HepG2 (cell line): ENCODE measurements around the gene POLRMT. TPM values are rescaled to one million over a fixed set of nuclear protein-coding genes. Genes with fewer than 3 reads are reported as not detected.

Experiments
- ATAC-seq: fragments of 200-7000 bp; cut with Tn5 transposase; 3 replicates; pipeline ENCODE4 v1.9.1; 2020; ENCODE audit warnings: mild to moderate bottlenecking, moderate library complexity
- BruUV-seq: library from RNA; stranded (reverse); fragments of 400-500 nt; replicated peaks from 2 replicates; lab custom pipeline; 2021; lab: Mats Ljungman, UMichigan
- CTCF ChIA-PET: fragments of 300-600 bp; formaldehyde crosslinking; extraction: SDS; loops from one replicate; lab custom pipeline; 2021; ENCODE audit warnings: low total read pairs, inconsistent platforms, low intra/inter-chr PET ratio; lab: Yijun Ruan, JAX
- POLR2A ChIA-PET: fragments of 350-600 bp; sonication (Branson Sonifier 250); formaldehyde crosslinking; loops from one replicate; lab custom pipeline; 2020; ENCODE audit warnings: antibody characterized with exemption, inconsistent platforms; lab: Yijun Ruan, JAX
- DNase-seq: peaks from one replicate; pipeline ENCODE4 v3.0.0-alpha.2; 2015; ENCODE audit warnings: low spot score
- FAIRE-seq: peaks from 3 replicates; lab custom pipeline; 2011; peaks lifted over from hg19 to GRCh38; lab: Jason Lieb, UNC
- H2AFZ ChIP-seq: one replicate; pipeline ENCODE4 v1.6.1; 2011; ENCODE audit warnings: low read length, inconsistent platforms
- H3K27ac ChIP-seq: fragments of 300-600 bp; 3 replicates; pipeline ENCODE4 v1.8.0; 2011; ENCODE audit warnings: mixed run types, mild to moderate bottlenecking, mixed read lengths, low read length, inconsistent platforms; ENCODE audit not compliant: insufficient read depth; ENCODE audit errors: extremely low read length
- H3K27me3 ChIP-seq, 2 experiments: fragments of 200-600 bp in 1 of 2; 2 replicates in 1 of 2; 3 replicates in 1 of 2; pipeline versions ENCODE4 v1.6.0 to v1.8.0; 2011; ENCODE audit warnings: low read length in 2 of 2, mild to moderate bottlenecking in 2 of 2, moderate library complexity in 2 of 2, inconsistent platforms in 1 of 2; ENCODE audit not compliant: insufficient read depth in 2 of 2, control insufficient read depth in 1 of 2
- H3K36me3 ChIP-seq, 2 experiments: fragments of 200-600 bp in 1 of 2; replicated peaks in 1 of 2; 2 replicates in 1 of 2; 3 replicates in 1 of 2; pipeline versions ENCODE4 v1.5.1 to v1.8.0; 2011; ENCODE audit warnings: low read length in 2 of 2, inconsistent platforms in 1 of 2; ENCODE audit not compliant: insufficient read depth in 2 of 2, control insufficient read depth in 1 of 2
- H3K4me1 ChIP-seq: 2 replicates; pipeline ENCODE4 v1.5.1; 2012; ENCODE audit warnings: low read length, inconsistent platforms; ENCODE audit not compliant: insufficient read depth
- H3K4me2 ChIP-seq: 2 replicates; pipeline ENCODE4 v1.6.0; 2011; ENCODE audit warnings: low read depth, low read length, inconsistent platforms
- H3K4me3 ChIP-seq, 3 experiments: fragments of 200-600 bp in 1 of 3; sonication (generic), shearing (Covaris generic) in 1 of 3; replicated peaks in 1 of 3; 2 replicates each; pipeline ENCODE4 v1.5.1; 2011 to 2016; ENCODE audit warnings: low read length in 3 of 3, inconsistent platforms in 2 of 3, low read depth in 2 of 3, mild to moderate bottlenecking in 2 of 3, control low read depth in 1 of 3, mixed read lengths in 1 of 3; ENCODE audit not compliant: insufficient read depth in 1 of 3
- H3K79me2 ChIP-seq: one replicate; pipeline ENCODE4 v1.6.1; 2011; ENCODE audit warnings: low read length, inconsistent platforms; ENCODE audit not compliant: insufficient read depth
- H3K9ac ChIP-seq: 2 replicates; pipeline ENCODE4 v1.6.0; 2011; ENCODE audit warnings: mild to moderate bottlenecking, low read depth, low read length, inconsistent platforms; ENCODE audit not compliant: insufficient read depth
- H3K9me3 ChIP-seq: 2 replicates; pipeline ENCODE4 v1.5.1; 2012; ENCODE audit warnings: mild to moderate bottlenecking, low read length
- H4K20me1 ChIP-seq: 2 replicates; pipeline ENCODE4 v1.6.0; 2011; ENCODE audit warnings: inconsistent platforms, mild to moderate bottlenecking, low read length, moderate library complexity; ENCODE audit not compliant: insufficient read depth
- AKAP8 ChIP-seq: sonication (generic); formaldehyde crosslinking; IDR thresholded peaks from 2 replicates; pipeline ENCODE4 v1.5.1; 2020; ENCODE audit warnings: mild to moderate bottlenecking, missing genetic modification reagents
- BCL3 ChIP-seq: sonication (generic); formaldehyde crosslinking; IDR thresholded peaks from 2 replicates; pipeline ENCODE4 v1.5.1; 2020; ENCODE audit warnings: mild to moderate bottlenecking, missing genetic modification reagents, moderate library complexity
- DPF2 ChIP-seq: sonication (generic); formaldehyde crosslinking; IDR thresholded peaks from 2 replicates; pipeline ENCODE4 v1.4.0; 2020; ENCODE audit warnings: mild to moderate bottlenecking, low read depth, missing genetic modification reagents, borderline replicate concordance
- NFYC ChIP-seq: IDR thresholded peaks from 2 replicates; pipeline ENCODE4 v1.6.1; 2016; ENCODE audit warnings: missing genetic modification reagents, missing compliant biosample characterization
- REXO4 ChIP-seq: sonication (generic); formaldehyde crosslinking; IDR thresholded peaks from 2 replicates; pipeline ENCODE4 v1.8.0; 2022; ENCODE audit warnings: missing genetic modification reagents, mild to moderate bottlenecking, borderline replicate concordance
- SAP130 ChIP-seq: IDR thresholded peaks from 2 replicates; pipeline ENCODE4 v1.6.1; 2016; ENCODE audit warnings: low read depth
- TCF7L2 ChIP-seq: IDR thresholded peaks from 2 replicates; pipeline ENCODE4 v1.6.1; 2011; ENCODE audit warnings: mild to moderate bottlenecking, low read depth, low read length, moderate library complexity
- THAP7 ChIP-seq: sonication (generic); formaldehyde crosslinking; IDR thresholded peaks from 2 replicates; pipeline ENCODE4 v1.8.1; 2023; ENCODE audit warnings: mild to moderate bottlenecking, missing genetic modification reagents
- TRIM22 ChIP-seq: fragments of 450-650 bp; IDR thresholded peaks from 2 replicates; pipeline ENCODE4 v1.6.1; 2017
- ZKSCAN8 ChIP-seq: IDR thresholded peaks from 2 replicates; pipeline ENCODE4 v1.6.1; 2016; ENCODE audit warnings: borderline replicate concordance, missing genetic modification reagents, missing compliant biosample characterization
- ZNF460 ChIP-seq: sonication (generic); formaldehyde crosslinking; IDR thresholded peaks from 2 replicates; pipeline ENCODE4 v1.5.1; 2020; ENCODE audit warnings: missing genetic modification reagents, mild to moderate bottlenecking, borderline replicate concordance
- ZNF543 ChIP-seq: sonication (generic); formaldehyde crosslinking; IDR thresholded peaks from 2 replicates; pipeline ENCODE4 v1.4.0; 2020; ENCODE audit warnings: mild to moderate bottlenecking, missing genetic modification reagents
- ZNF589 ChIP-seq: sonication (generic); formaldehyde crosslinking; conservative IDR thresholded peaks from 2 replicates; pipeline ENCODE4 v1.8.0; 2022; ENCODE audit warnings: mild to moderate bottlenecking, moderate library complexity, missing genetic modification reagents
- ZNF761 ChIP-seq: sonication (generic); formaldehyde crosslinking; conservative IDR thresholded peaks from 2 replicates; pipeline ENCODE4 v1.4.0; 2020; ENCODE audit warnings: mild to moderate bottlenecking, missing genetic modification reagents
- ZNF788 ChIP-seq: sonication (generic); formaldehyde crosslinking; IDR thresholded peaks from 2 replicates; pipeline ENCODE4 v1.5.0; 2020; ENCODE audit warnings: mild to moderate bottlenecking, missing genetic modification reagents, borderline replicate concordance
- ZSCAN21 ChIP-seq: sonication (generic); formaldehyde crosslinking; IDR thresholded peaks from 2 replicates; pipeline ENCODE4 v1.8.0; 2022; ENCODE audit warnings: mild to moderate bottlenecking, missing genetic modification reagents, moderate library complexity, borderline replicate concordance
- WGBS: methylation state at CpG from one replicate; pipeline ENCODE4 v1.1.6; 2017; ENCODE audit warnings: low lambda C conversion rate; 5-methylcytosine and 5-hydroxymethylcytosine counted together
- in situ Hi-C: cut with HindIII; loops from 2 replicates; pipeline ENCODE4 v1.10.0; 2017; ENCODE audit warnings: low pct_unique_long_range_greater_than_20kb; ENCODE audit not compliant: extremely low pct_ligation_motif_present
- intact Hi-C: fragments of 100-400 bp; cut with micrococcal nuclease; formaldehyde crosslinking; loops from one replicate; pipeline ENCODE4 v1.10.0; 2022; ENCODE audit not compliant: unreplicated experiment
- polyA plus RNA-seq, 8 experiments: library from polyadenylated mRNA; depleted of rRNA in 3 of 8; stranded (reverse) in 7 of 8; unstranded in 1 of 8; fragments of >200 nt; fragmentation: Illumina TruSeq in 4 of 8; extraction: Trizol in 4 of 8; gene quantifications; 2 replicates each; pipeline versions ENCODE4 v1.2.1 to v1.2.3, GENCODE V29; 2011 to 2016; ENCODE audit warnings: low read depth in 4 of 8, missing spikeins in 1 of 8, mixed read lengths in 1 of 8; ENCODE audit not compliant: insufficient read depth in 1 of 8
- total RNA-seq, 5 experiments: library from RNA; depleted of rRNA; stranded (reverse); fragments of >200 nt; fragmentation: Illumina TruSeq; extraction: Trizol; gene quantifications; 2 replicates each; pipeline ENCODE4 v1.2.3, GENCODE V29; 2016; ENCODE audit warnings: low read depth in 1 of 5
- TF ChIP-seq, protein P1 (sequence below): sonication (generic); formaldehyde crosslinking; IDR thresholded peaks from 2 replicates; pipeline ENCODE4 v1.4.0; 2020; ENCODE audit warnings: missing genetic modification reagents
- TF ChIP-seq, protein P2 (sequence below): sonication (generic); formaldehyde crosslinking; IDR thresholded peaks from 2 replicates; pipeline ENCODE4 v1.8.0; 2022; ENCODE audit warnings: mild to moderate bottlenecking, missing genetic modification reagents, moderate library complexity

Gene POLRMT
- total and polyA plus RNA-seq, 2 of the 13 experiments (the other 11 are each of a cell fraction or from before 2014, with no cell fraction given): 78.0 to 101 TPM

GRCh38 chr19:570937-571565 is 62.3 kb downstream of the POLRMT start:
- Histone ChIP-seq H3K4me3 (peak overlapping the region; percentile 64 to 96 (median 80)), H3K27ac (peak overlapping the region; percentile 95), H3K27me3 (no peaks in the 10 kb centered on the region; a peak in 1 of 5 replicates), H3K4me1 (peaks cover 31% of the 10 kb centered on the region), H2AFZ (no peak overlapping the region), H3K79me2 (peaks cover 37% of the 10 kb centered on the region), H3K36me3 (peaks cover 0 to 2% of the 10 kb centered on the region in 2 experiments; a peak in 2 of 5 replicates), H3K9me3 (no peaks in the 10 kb centered on the region), H3K9ac (peak overlapping the region; percentile 70), H4K20me1 (peaks cover 30% of the 10 kb centered on the region), H3K4me2 (peak overlapping the region; percentile 92)
- CTCF ChIA-PET: no interaction called here
- FAIRE-seq (peak; percentile 34), DNase-seq (peak; percentile 61), ATAC-seq (peak; percentile 42)
- intact Hi-C loops (loop anchor here (2.0 kb wide), 1 partner anchor 20 kb away; no protein-coding TSS in a partner anchor), in situ Hi-C loops (no loop called here)
- BruUV-seq: no TSS peak
- WGBS: under 1% methylated on average over 44 of the region's 45 CpGs
- POLR2A ChIA-PET: interaction anchor here (0.7 to 4.3 kb wide), 5 partner anchors 15 to 64 kb away, joined by 3 to 45 read pairs (median 16); partner anchors contain the start of genes CDC34 and POLRMT
- TF ChIP-seq BCL3 (CRISPR knock-in tag) (no peak), ZNF761 (CRISPR knock-in tag) (no peak), ZNF589 (no peak), SAP130 (CRISPR knock-in tag) (peak; percentile 80), THAP7 (no peak), ZNF460 (peak; percentile 53), ZSCAN21 (CRISPR knock-in tag) (peak; percentile 52; the same call in 1 of the 2 replicates), ZNF788 (CRISPR knock-in tag) (peak; percentile 70), NFYC (CRISPR knock-in tag) (no peak), REXO4 (no peak), ZKSCAN8 (CRISPR knock-in tag) (no peak), DPF2 (CRISPR knock-in tag) (no peak), TRIM22 (no peak), AKAP8 (CRISPR knock-in tag) (no peak), ZNF543 (CRISPR knock-in tag) (peak; percentile 59; the same call in 1 of the 2 replicates), TCF7L2 (no peak)
- TF ChIP-seq, protein P1, sequence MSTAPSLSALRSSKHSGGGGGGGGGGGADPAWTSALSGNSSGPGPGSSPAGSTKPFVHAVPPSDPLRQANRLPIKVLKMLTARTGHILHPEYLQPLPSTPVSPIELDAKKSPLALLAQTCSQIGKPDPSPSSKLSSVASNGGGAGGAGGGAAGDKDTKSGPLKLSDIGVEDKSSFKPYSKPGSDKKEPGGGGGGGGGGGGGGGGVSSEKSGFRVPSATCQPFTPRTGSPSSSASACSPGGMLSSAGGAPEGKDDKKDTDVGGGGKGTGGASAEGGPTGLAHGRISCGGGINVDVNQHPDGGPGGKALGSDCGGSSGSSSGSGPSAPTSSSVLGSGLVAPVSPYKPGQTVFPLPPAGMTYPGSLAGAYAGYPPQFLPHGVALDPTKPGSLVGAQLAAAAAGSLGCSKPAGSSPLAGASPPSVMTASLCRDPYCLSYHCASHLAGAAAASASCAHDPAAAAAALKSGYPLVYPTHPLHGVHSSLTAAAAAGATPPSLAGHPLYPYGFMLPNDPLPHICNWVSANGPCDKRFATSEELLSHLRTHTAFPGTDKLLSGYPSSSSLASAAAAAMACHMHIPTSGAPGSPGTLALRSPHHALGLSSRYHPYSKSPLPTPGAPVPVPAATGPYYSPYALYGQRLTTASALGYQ (CRISPR knock-in tag): peak; percentile 52; the same call in 1 of the 2 replicates
- TF ChIP-seq, protein P2, sequence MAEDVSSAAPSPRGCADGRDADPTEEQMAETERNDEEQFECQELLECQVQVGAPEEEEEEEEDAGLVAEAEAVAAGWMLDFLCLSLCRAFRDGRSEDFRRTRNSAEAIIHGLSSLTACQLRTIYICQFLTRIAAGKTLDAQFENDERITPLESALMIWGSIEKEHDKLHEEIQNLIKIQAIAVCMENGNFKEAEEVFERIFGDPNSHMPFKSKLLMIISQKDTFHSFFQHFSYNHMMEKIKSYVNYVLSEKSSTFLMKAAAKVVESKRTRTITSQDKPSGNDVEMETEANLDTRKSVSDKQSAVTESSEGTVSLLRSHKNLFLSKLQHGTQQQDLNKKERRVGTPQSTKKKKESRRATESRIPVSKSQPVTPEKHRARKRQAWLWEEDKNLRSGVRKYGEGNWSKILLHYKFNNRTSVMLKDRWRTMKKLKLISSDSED (CRISPR knock-in tag): no peak
